Measurements from ENCODE around the gene AXIN1. TPM values are rescaled to one million over a fixed set of nuclear protein-coding genes. Genes with fewer than 3 reads are reported as not detected.

AXIN1 gene
- total and polyA plus RNA-seq, 9 of the 15 experiments (the other 6 are each of a cell fraction or from before 2014, with no cell fraction given) = 0.42 to 58.0 (median 25.9) TPM

- TF ChIP-seq ARID4B (CRISPR knock-in tag; IDR thresholded peaks at IDR 0.05) (peak; percentile 70; the same call in 1 of the 2 replicates), VEZF1 (CRISPR knock-in tag; IDR thresholded peaks at IDR 0.05) (peak; percentile 70), EP400 (IDR thresholded peaks at IDR 0.05) (peak; percentile 14; the same call in 1 of the 2 replicates), JUN (IDR thresholded peaks at IDR 0.05; ENCODE audit: borderline replicate concordance, low read depth, low read length) (no peak), JUN (CRISPR knock-in tag; IDR thresholded peaks at IDR 0.05; ENCODE audit: borderline replicate concordance) (peak; percentile 57; the same call in 1 of the 2 replicates), NCOR1 (IDR thresholded peaks at IDR 0.05) (no peak), KAT8 (IDR thresholded peaks at IDR 0.05; ENCODE audit: low read depth) (no peak), TCF3 (CRISPR knock-in tag; IDR thresholded peaks at IDR 0.05) (0 out of 2 replicates have a peak, but pooled peaks have one; percentile 13), PCBP1 (IDR thresholded peaks at IDR 0.05; ENCODE audit: low read depth, low read length, poor library complexity, severe bottlenecking) (peak; percentile 31), ZFP30 (CRISPR knock-in tag; IDR thresholded peaks at IDR 0.05; ENCODE audit: borderline replicate concordance) (no peak), HMGN3 (IDR thresholded peaks at IDR 0.05; ENCODE audit: borderline replicate concordance, extremely low read depth, insufficient read length, low read depth, low read length) (peak; percentile 11), TFAP4 (CRISPR knock-in tag; IDR thresholded peaks at IDR 0.05; ENCODE audit: borderline replicate concordance) (peak; percentile 74), SMC3 (conservative IDR thresholded peaks at IDR 0.05; ENCODE audit: insufficient read depth, low read depth, low read length) (0 out of 2 replicates have a peak, but pooled peaks have one; percentile 3), SAP30 (IDR thresholded peaks at IDR 0.05; ENCODE audit: borderline replicate concordance, insufficient read depth, low read depth, low read length, poor library complexity, severe bottlenecking) (peak; percentile 17), TEAD1 (CRISPR knock-in tag; IDR thresholded peaks at IDR 0.05) (peak in 1 of 2 experiments; percentile 56; a peak in 1 of 4 replicates), ZNF384 (IDR thresholded peaks at IDR 0.05; ENCODE audit: low read depth, low read length) (no peak), ZFX (CRISPR knock-in tag; IDR thresholded peaks at IDR 0.05) (0 out of 2 replicates have a peak, but pooled peaks have one; percentile 23), MXD1 (CRISPR knock-in tag; IDR thresholded peaks at IDR 0.05; ENCODE audit: borderline replicate concordance, poor library complexity, severe bottlenecking) (no peak)
These were observed 16.8 kb upstream of the AXIN1 start (continued) for GRCh38 chr16:369275-369865.

All from K562 (cell line).